ENCODE results near the gene COQ2.

GRCh38 chr4:83250687-83251446 is 33.7 kb downstream of the COQ2 start:
- TF ChIP-seq CTCF (conservative IDR thresholded peaks at IDR 0.05 in 1 of 2, IDR thresholded peaks at IDR 0.05 in 1 of 2; ENCODE audit: extremely low read depth in 1 of 2, insufficient read depth in 1 of 2, low read depth in 1 of 2, low read length in 2 of 2) = no peak
- TF ChIP-seq EZH2 (IDR thresholded peaks at IDR 0.05; ENCODE audit: borderline replicate concordance, low read length) = no peak

All from mammary epithelial cell (primary cell).